Measurements from ENCODE around the gene SERGEF.

- no peak for TF ChIP-seq POLR2AphosphoS5 (IDR thresholded peaks at IDR 0.05)
- no peak for TF ChIP-seq POLR2A (IDR thresholded peaks at IDR 0.05)
These were observed 232.8 kb downstream of the SERGEF start for GRCh38 chr11:17779861-17780594.

All from spleen (tissue), 3 donors.